ACHN (cell line): Measurements from ENCODE around the gene POLK.
A peak's percentile ranks its signal among the peaks of the same experiment; 100 is the strongest.
"Not testable (repeated sequence)": the region's sequence is repeated elsewhere in the genome, so short reads cannot be mapped to it uniquely, and the experiment has no call there.

Source experiments
- DNase-seq: peaks from one replicate; pipeline ENCODE4 v3.0.0-alpha.2; 2015
- in situ Hi-C: cut with HindIII; loops from 2 replicates; pipeline ENCODE4 v1.10.0; 2017; ENCODE audit warnings: low sequenced_read_pairs, low pct_ligation_motif_present, low pct_unique_long_range_greater_than_20kb

The POLK gene

DNA sequence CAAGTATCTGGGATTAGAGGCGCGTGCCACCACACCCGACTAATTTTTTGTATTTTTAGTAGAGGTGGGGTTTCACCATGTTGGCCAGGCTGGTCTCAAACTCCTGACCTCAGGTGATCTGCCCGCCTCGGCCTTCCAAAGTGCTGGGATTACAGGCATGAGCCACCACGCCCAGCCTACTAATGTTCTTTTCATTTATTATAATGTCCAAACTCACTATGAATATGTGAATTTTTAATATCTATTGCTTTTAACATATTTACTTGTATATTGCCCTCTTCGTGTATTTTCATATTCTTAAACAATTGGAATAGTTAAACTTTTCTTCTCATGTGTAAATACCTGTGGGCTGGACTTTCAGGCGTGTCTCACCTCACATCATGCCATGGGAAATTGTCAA is 66.6 kb downstream of the POLK start:
- DNase-seq, in situ Hi-C loops: not testable (repeated sequence)

- DNase-seq = peak; percentile 13
- in situ Hi-C loops = no loop called here
Observed at GRCh38 chr5:75584641-75585040, 73.0 kb downstream of the POLK start.

DNA sequence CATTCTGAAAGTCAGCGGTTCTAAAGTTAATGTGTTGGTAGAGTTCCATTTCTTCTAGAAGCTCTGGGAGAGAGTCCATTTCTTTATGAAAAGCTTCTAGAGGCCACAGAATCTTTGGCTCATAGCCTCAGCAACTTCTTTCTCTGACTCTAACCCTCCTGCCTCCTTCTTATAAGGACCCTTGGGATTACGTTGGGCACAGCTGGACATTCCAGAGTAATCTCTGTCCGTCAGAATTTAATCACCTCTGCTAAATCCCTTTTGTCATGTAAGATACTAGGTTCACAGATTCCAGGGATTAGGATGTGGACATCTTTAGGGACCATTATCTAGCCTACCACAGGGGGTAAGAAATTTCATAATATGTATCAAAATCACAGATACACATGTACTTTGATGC is 77.0 kb downstream of the POLK start:
- DNase-seq = no peak
- in situ Hi-C loops = no loop called here

- in situ Hi-C loops = no loop called here
- DNase-seq = no peak
Observed at GRCh38 chr5:75600535-75600934, 88.8 kb downstream of the POLK start.

GRCh38 chr5:75601567-75601966 is 89.9 kb downstream of the POLK start:
- no peak for DNase-seq
- in situ Hi-C loops = no loop called here

DNA sequence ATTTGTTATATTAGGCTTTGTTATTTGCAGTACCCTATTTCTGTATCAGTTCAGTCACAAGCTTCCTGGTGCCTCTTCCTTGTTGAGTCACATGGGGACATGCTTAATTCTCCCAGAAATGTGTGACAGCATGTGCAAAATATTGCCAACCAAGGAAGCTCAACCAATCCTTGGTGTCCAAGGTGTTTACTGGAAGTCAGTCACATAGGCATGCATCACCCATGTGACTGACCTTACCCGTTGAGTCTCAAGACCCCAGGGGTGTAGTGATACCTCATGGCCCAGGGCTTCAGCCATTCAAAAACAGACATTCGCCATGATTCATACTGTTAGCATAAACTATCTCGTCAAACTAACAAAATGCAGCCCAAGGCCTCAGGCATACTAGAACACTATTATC is 90.3 kb downstream of the POLK start:
- DNase-seq = no peak
- in situ Hi-C loops = no loop called here

- no peak for DNase-seq
- in situ Hi-C loops = no loop called here
Observed at GRCh38 chr5:75603371-75603770, 91.7 kb downstream of the POLK start.

GRCh38 chr5:75603821-75604220 is 92.1 kb downstream of the POLK start:
- in situ Hi-C loops = no loop called here

GRCh38 chr5:75607341-75607740 is 95.7 kb downstream of the POLK start:
- DNase-seq, in situ Hi-C loops: not testable (repeated sequence)

More at GRCh38 chr5:75603821-75604220, 92.1 kb downstream of the POLK start:
- DNase-seq = no peak

DNA sequence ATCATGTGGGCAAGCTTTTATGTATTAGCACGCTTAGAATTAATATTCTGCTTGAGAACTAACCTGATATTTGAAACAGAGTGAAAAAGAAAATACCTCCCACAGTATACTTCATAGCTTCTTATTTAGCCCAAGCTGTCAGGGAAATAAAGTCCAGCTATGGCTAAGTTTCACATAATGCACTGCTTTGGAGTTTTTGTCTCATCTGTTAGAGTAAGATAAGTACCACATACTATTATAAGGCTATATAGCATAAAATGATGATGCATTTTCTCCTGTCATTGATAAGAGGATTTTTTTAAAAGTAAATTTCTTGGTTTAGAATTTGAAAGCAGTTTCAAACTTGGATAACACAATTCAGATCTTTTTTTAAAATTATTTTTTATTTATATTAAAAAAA is 97.2 kb downstream of the POLK start:
- in situ Hi-C loops = no loop called here
- DNase-seq = no peak

- in situ Hi-C loops = no loop called here
Observed at GRCh38 chr5:75610201-75610600, 98.5 kb downstream of the POLK start.

GRCh38 chr5:75610859-75611310 is 99.2 kb downstream of the POLK start:
- in situ Hi-C loops = not testable (repeated sequence)
- peak; percentile 66 for DNase-seq

More at GRCh38 chr5:75610201-75610600, 98.5 kb downstream of the POLK start:
- peak; percentile 41 for DNase-seq

- in situ Hi-C loops = no loop called here
- DNase-seq = peak; percentile 29
Observed at GRCh38 chr5:75611311-75612225, 99.9 kb downstream of the POLK start, which contains the start of gene ANKDD1B. Gene ANKDD1B (plus strand): TSS chr5:75611453. CDS start chr5:75611635, 182 bp downstream.

- in situ Hi-C loops = no loop called here
- no peak for DNase-seq
Observed at GRCh38 chr5:75612226-75612569, 100.5 kb downstream of the POLK start.

DNA sequence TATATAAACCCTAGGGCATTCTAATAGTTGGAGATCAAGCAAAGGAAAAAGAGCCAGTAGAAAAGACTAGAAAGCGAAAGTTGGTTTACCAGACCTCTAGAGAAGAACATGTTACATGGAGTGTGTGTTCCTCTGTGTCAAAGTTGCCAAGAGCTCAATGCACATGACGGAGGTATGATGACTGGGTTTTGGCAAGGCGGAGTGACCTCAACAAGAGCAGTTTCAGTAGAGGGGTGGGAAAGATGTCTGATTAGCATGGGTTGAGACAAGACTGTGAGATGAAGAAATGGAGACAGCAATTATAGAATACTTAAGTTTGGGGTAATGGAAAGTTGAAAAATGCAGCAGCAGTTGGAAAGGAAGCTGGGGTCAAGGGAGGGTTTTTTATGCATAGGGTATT is 101.2 kb downstream of the POLK start:
- no peak for DNase-seq
- in situ Hi-C loops = no loop called here

- no peak for DNase-seq
- in situ Hi-C loops = no loop called here
Observed at GRCh38 chr5:75614176-75614575, 102.5 kb downstream of the POLK start.

DNA sequence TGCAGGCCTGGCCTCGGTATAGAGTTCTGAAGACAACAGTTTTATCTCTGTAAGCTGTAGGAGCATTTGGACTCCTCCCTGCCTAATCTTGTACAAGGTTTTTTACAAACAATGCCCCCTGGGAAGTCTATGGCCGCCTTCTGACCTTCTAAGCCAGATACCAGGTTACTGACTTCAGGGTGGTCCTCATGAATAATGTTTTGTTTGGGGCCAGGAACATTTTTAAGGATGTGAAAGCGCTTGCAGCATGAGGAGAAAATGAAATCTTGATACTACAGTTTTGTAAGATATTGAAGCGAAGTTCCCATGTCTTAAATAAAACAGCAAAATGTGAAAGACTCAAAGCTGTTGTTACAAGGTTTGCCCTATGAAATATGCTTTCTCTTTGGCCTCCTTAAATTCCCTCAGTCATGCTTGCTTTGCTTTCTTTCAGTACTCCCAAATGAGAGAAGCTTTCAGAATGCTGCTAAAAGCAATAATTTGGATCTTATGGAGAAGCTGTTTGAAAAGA is 104.7 kb downstream of the POLK start:
- no peak for DNase-seq

GRCh38 chr5:75616971-75617621 is 105.4 kb downstream of the POLK start:
- in situ Hi-C loops = no loop called here

More for the DNA sequence above, 104.7 kb downstream of the POLK start:
- in situ Hi-C loops = no loop called here

DNA sequence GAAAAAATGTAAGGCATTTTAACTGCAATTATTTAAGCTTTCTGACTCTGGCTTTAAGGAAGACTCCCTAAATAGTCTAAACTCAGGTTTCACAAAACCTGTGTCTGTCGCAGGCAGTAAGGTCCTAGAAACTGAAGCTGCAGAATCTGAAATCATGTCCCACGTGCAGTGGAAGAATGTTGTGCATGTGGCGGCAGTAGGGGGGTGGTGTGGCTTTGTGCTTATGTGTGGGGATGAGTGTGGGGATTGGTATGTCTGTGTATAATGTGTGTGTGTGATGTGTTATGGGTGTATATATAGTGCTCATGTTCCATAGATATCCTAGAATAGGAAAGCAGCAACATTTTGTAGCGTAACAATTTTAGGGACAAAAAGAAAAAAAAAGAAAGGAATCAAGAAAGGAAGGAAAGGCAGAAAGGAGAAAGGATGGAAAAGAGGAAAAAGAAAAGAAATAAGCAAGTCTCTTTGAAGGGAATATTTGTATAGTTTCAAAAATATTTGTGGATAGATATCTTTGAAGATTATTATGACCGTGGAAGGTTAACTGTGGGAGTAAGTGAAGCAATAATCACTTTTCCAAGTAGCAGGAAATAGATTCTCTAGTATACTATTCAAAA is 106.2 kb downstream of the POLK start:
- in situ Hi-C loops = no loop called here
- DNase-seq = no peak

More at GRCh38 chr5:75616971-75617621, 105.4 kb downstream of the POLK start:
- no peak for DNase-seq
